HG02973 (cell line): Measurements from ENCODE around the gene ALOXE3.
"Not testable (repeated sequence)": the region's sequence is repeated elsewhere in the genome, so short reads cannot be mapped to it uniquely, and the experiment has no call there.

Source experiments
- ATAC-seq: cut with Tn5 transposase; IDR thresholded peaks from one replicate; pipeline ENCODE4 v1.9.1; 2021; ENCODE audit warnings: moderate library complexity; ENCODE audit not compliant: unreplicated experiment

ALOXE3 gene

GRCh38 chr17:8122924-8123694 is 4.8 kb upstream of the ALOXE3 start:
- ATAC-seq, result no peak

- no peak for ATAC-seq
Observed at GRCh38 chr17:8122422-8122923, 4.2 kb upstream of the ALOXE3 start.

- no peak for ATAC-seq
Observed at GRCh38 chr17:8121681-8122421, 3.5 kb upstream of the ALOXE3 start.

- no peak for ATAC-seq
Observed at GRCh38 chr17:8121407-8121680, 3.0 kb upstream of the ALOXE3 start.

- no peak for ATAC-seq
Observed at GRCh38 chr17:8120520-8121406, 2.4 kb upstream of the ALOXE3 start.

GRCh38 chr17:8119581-8120519 is 1.5 kb upstream of the ALOXE3 start:
- ATAC-seq, result peak; percentile 35

GRCh38 chr17:8118769-8119580 is 661 bp upstream of the ALOXE3 start:
- ATAC-seq, result no peak

- ATAC-seq, result no peak
Observed at GRCh38 chr17:8117367-8117979, 841 bp downstream of the ALOXE3 start.

- no peak for ATAC-seq
Observed at GRCh38 chr17:8116776-8117175, 1.5 kb downstream of the ALOXE3 start.

- no peak for ATAC-seq
Observed at GRCh38 chr17:8110907-8111306, 7.4 kb downstream of the ALOXE3 start.

- ATAC-seq, result no peak
Observed at GRCh38 chr17:8110456-8110804, 7.9 kb downstream of the ALOXE3 start.

- no peak for ATAC-seq
Observed at GRCh38 chr17:8109661-8110455, 8.5 kb downstream of the ALOXE3 start.

GRCh38 chr17:8108972-8109660 is 9.2 kb downstream of the ALOXE3 start:
- no peak for ATAC-seq

- not testable (repeated sequence) for ATAC-seq
Observed at GRCh38 chr17:8106980-8107379, 11.3 kb downstream of the ALOXE3 start.

- no peak for ATAC-seq
Observed at GRCh38 chr17:8105957-8106398, 12.3 kb downstream of the ALOXE3 start.

GRCh38 chr17:8104911-8105310 is 13.4 kb downstream of the ALOXE3 start:
- no peak for ATAC-seq

- ATAC-seq, result no peak
Observed at GRCh38 chr17:8103549-8103948, 14.8 kb downstream of the ALOXE3 start.

GRCh38 chr17:8101721-8102120 is 16.6 kb downstream of the ALOXE3 start:
- no peak for ATAC-seq
